Measurements from ENCODE around the gene DDX39B. TPM values are rescaled to one million over a fixed set of nuclear protein-coding genes. Genes with fewer than 3 reads are reported as not detected.

The DDX39B gene
- total and polyA plus RNA-seq, 2 of the 4 experiments (the other 2 are of a cell fraction) = 371 to 796 TPM

GRCh38 chr6:31560697-31561058 lies 18.9 kb upstream of the DDX39B start:
- no peak for ATAC-seq (ENCODE audit: low read depth)
- H3K36me3 ChIP-seq (ENCODE audit: control insufficient read depth, insufficient read depth, low read length) = peaks cover 27% of the 10 kb centered on the region
- H3K4me2 ChIP-seq (ENCODE audit: low read depth, low read length) = peak overlapping the region; percentile 27; the same call in 1 of the 2 replicates
- POLR2A ChIA-PET (ENCODE audit: unreplicated experiment) = no interaction called here
- no peak overlapping the region for H2BK15ac ChIP-seq (ENCODE audit: low read depth, low read length)
- H3K14ac ChIP-seq (replicated peaks; ENCODE audit: low read depth, low read length) = peak overlapping the region; percentile 8; the same call in 1 of the 2 replicates
- peak overlapping the region; percentile 2 for H3K4ac ChIP-seq (ENCODE audit: low read depth, low read length)
- no peak overlapping the region for H2AFZ ChIP-seq (replicated peaks; ENCODE audit: low read length, poor library complexity)
- peaks cover 19% of the 10 kb centered on the region; the same call in 1 of the 2 replicates for H3K9me1 ChIP-seq (ENCODE audit: insufficient read depth, low read length)
- H4K5ac ChIP-seq (ENCODE audit: low read depth, low read length) = no peak overlapping the region
- H2BK120ac ChIP-seq (ENCODE audit: low read depth, low read length) = peak overlapping the region; percentile 39; the same call in 1 of the 2 replicates
- peak overlapping the region; percentile 80 for H2AK9ac ChIP-seq (replicated peaks; ENCODE audit: low read depth, low read length, poor library complexity)
- 0 out of 2 replicates have a peak overlapping the region, but pooled peaks have one; percentile 1 for H3K23ac ChIP-seq (ENCODE audit: low read depth, low read length)
- intact Hi-C loops (cut with micrococcal nuclease) (loop anchor here (2.0 kb wide), 1 partner anchor 54 kb away; the partner anchor contains the start of gene AIF1), in situ Hi-C loops (cut with MboI; ENCODE audit: low sequenced_read_pairs) (no loop called here), dilution Hi-C loops (cut with HindIII; ENCODE audit: low sequenced_read_pairs, unreplicated experiment) (no loop called here)
- TF ChIP-seq CTCF (conservative IDR thresholded peaks at IDR 0.05; ENCODE audit: low read depth, low read length) (no peak), POLR2A (IDR thresholded peaks at IDR 0.05; ENCODE audit: low read depth, low read length) (no peak), FOS (IDR thresholded peaks at IDR 0.05; ENCODE audit: low read depth, low read length) (no peak), MAZ (IDR thresholded peaks at IDR 0.05; ENCODE audit: borderline replicate concordance, low read depth, low read length) (no peak), NFE2L2 (IDR thresholded peaks at IDR 0.05; ENCODE audit: low read depth, low read length) (no peak), MAFK (IDR thresholded peaks at IDR 0.05; ENCODE audit: low read depth, low read length) (no peak), SMC3 (IDR thresholded peaks at IDR 0.05; ENCODE audit: low read depth, low read length) (no peak), RAD21 (IDR thresholded peaks at IDR 0.05; ENCODE audit: low read length) (no peak), MXI1 (IDR thresholded peaks at IDR 0.05; ENCODE audit: borderline replicate concordance, low read depth, low read length) (no peak), RCOR1 (IDR thresholded peaks at IDR 0.05; ENCODE audit: insufficient replicate concordance, low read length) (no peak), BHLHE40 (IDR thresholded peaks at IDR 0.05; ENCODE audit: low read depth, low read length) (no peak), CHD1 (IDR thresholded peaks at IDR 0.05; ENCODE audit: low read depth, low read length) (no peak), RFX5 (IDR thresholded peaks at IDR 0.05; ENCODE audit: low read depth, low read length) (no peak), CEBPB (IDR thresholded peaks at IDR 0.05; ENCODE audit: low read depth, low read length) (no peak)
- TF ChIP-seq, protein P1, sequence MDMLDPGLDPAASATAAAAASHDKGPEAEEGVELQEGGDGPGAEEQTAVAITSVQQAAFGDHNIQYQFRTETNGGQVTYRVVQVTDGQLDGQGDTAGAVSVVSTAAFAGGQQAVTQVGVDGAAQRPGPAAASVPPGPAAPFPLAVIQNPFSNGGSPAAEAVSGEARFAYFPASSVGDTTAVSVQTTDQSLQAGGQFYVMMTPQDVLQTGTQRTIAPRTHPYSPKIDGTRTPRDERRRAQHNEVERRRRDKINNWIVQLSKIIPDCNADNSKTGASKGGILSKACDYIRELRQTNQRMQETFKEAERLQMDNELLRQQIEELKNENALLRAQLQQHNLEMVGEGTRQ (IDR thresholded peaks at IDR 0.05; ENCODE audit: low read depth, low read length) = no peak
- TF ChIP-seq, protein P2, sequence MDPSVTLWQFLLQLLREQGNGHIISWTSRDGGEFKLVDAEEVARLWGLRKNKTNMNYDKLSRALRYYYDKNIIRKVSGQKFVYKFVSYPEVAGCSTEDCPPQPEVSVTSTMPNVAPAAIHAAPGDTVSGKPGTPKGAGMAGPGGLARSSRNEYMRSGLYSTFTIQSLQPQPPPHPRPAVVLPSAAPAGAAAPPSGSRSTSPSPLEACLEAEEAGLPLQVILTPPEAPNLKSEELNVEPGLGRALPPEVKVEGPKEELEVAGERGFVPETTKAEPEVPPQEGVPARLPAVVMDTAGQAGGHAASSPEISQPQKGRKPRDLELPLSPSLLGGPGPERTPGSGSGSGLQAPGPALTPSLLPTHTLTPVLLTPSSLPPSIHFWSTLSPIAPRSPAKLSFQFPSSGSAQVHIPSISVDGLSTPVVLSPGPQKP (IDR thresholded peaks at IDR 0.05; ENCODE audit: borderline replicate concordance, low read depth, low read length) = no peak
- no peak for DNase-seq
- CTCF ChIA-PET = interaction anchor here (0.6 to 0.7 kb wide), 3 partner anchors 13 to 38 kb away, joined by 3 to 6 read pairs (median 4); partner anchors contain the start of gene NFKBIL1
- no peaks in the 10 kb centered on the region for H3K9me3 ChIP-seq (ENCODE audit: control insufficient read depth, insufficient read depth, low read length)
- H3K4me1 ChIP-seq (ENCODE audit: control insufficient read depth, insufficient read depth, low read length) = peaks cover 18% of the 10 kb centered on the region
- H2BK5ac ChIP-seq (ENCODE audit: low read depth, low read length, poor library complexity, severe bottlenecking) = peak overlapping the region; percentile 46
- H3K18ac ChIP-seq (ENCODE audit: low read depth, low read length) = no peak overlapping the region; the same call in 1 of the 2 replicates
- BruUV-seq (replicated peaks) = no TSS peak
- H3K79me1 ChIP-seq (ENCODE audit: low read depth in 1 of 2, low read length in 2 of 2) = peaks cover 9 to 20% of the 10 kb centered on the region in 2 experiments; a peak in 3 of 4 replicates
- no peak overlapping the region for H3K56ac ChIP-seq (ENCODE audit: extremely low read depth, insufficient read depth, low read length)
- H4K8ac ChIP-seq (ENCODE audit: low read depth in 2 of 2, low read length in 2 of 2) = peak overlapping the region in 1 of 2 experiments; percentile 57; a peak in 1 of 4 replicates
- no peak overlapping the region for H3K27ac ChIP-seq (ENCODE audit: insufficient read depth, low read length)
- peak overlapping the region; percentile 43; the same call in 1 of the 2 replicates for H2BK20ac ChIP-seq (ENCODE audit: low read depth, low read length)
- no peaks in the 10 kb centered on the region for H3K27me3 ChIP-seq (ENCODE audit: control insufficient read depth, insufficient read depth, low read length)
- peak overlapping the region; percentile 29; the same call in 1 of the 2 replicates for H2AK5ac ChIP-seq (ENCODE audit: low read depth, low read length)
- H3K9ac ChIP-seq (ENCODE audit: low read depth, low read length) = no peak overlapping the region
- H4K91ac ChIP-seq (ENCODE audit: insufficient read depth, low read depth, low read length) = no peak overlapping the region
- no peaks in the 10 kb centered on the region for H4K20me1 ChIP-seq (ENCODE audit: insufficient read depth, low read length)
- no peak overlapping the region for H3K4me3 ChIP-seq (ENCODE audit: insufficient read depth, low read depth, low read length)
